Measurements from ENCODE around the gene COMMD9.

- TF ChIP-seq CTCF (conservative IDR thresholded peaks at IDR 0.05 in 1 of 2, IDR thresholded peaks at IDR 0.05 in 1 of 2; ENCODE audit: low read depth in 1 of 2, low read length in 2 of 2) (no peak), EZH2 (IDR thresholded peaks at IDR 0.05; ENCODE audit: low read length, missing control alignments) (no peak)
Observed at GRCh38 chr11:36266767-36267166, 22.5 kb downstream of the COMMD9 start.
